HG02840 (cell line): ENCODE results near the gene LSM11.

Experiments
- ATAC-seq: cut with Tn5 transposase; IDR thresholded peaks from one replicate; pipeline ENCODE4 v1.9.1; 2021; ENCODE audit warnings: mild to moderate bottlenecking, moderate library complexity, moderate number of reproducible peaks; ENCODE audit not compliant: unreplicated experiment, low FRiP score

Gene LSM11

GRCh38 chr5:157766902-157767301 is 23.4 kb downstream of the LSM11 start:
- no peak for ATAC-seq

- ATAC-seq = no peak
Measured at GRCh38 chr5:157767689-157768088, 24.2 kb downstream of the LSM11 start.

- no peak for ATAC-seq
Measured at GRCh38 chr5:157770665-157771064, 27.2 kb downstream of the LSM11 start.

- no peak for ATAC-seq
Measured at GRCh38 chr5:157772127-157772526, 28.6 kb downstream of the LSM11 start.

GRCh38 chr5:157778121-157778805 is 34.8 kb downstream of the LSM11 start:
- ATAC-seq = no peak

- ATAC-seq = no peak
Measured at GRCh38 chr5:157779221-157779620, 35.7 kb downstream of the LSM11 start.

GRCh38 chr5:157785801-157786200 is 42.3 kb downstream of the LSM11 start:
- no peak for ATAC-seq

- no peak for ATAC-seq
Measured at GRCh38 chr5:157793301-157793700, 49.8 kb downstream of the LSM11 start.

GRCh38 chr5:157799578-157799977 is 56.1 kb downstream of the LSM11 start:
- no peak for ATAC-seq

GRCh38 chr5:157800137-157800536 is 56.6 kb downstream of the LSM11 start:
- ATAC-seq = no peak

- ATAC-seq = no peak
Measured at GRCh38 chr5:157802736-157803135, 59.2 kb downstream of the LSM11 start.

GRCh38 chr5:157808043-157808442 is 64.5 kb downstream of the LSM11 start:
- ATAC-seq = no peak
